ENCODE measurements around the gene PCSK5. TPM values are rescaled to one million over a fixed set of nuclear protein-coding genes. Genes with fewer than 3 reads are reported as not detected.

Gene PCSK5
- total RNA-seq, 2 donors from 2014 or later = 41.2 to 63.7 TPM

DNA sequence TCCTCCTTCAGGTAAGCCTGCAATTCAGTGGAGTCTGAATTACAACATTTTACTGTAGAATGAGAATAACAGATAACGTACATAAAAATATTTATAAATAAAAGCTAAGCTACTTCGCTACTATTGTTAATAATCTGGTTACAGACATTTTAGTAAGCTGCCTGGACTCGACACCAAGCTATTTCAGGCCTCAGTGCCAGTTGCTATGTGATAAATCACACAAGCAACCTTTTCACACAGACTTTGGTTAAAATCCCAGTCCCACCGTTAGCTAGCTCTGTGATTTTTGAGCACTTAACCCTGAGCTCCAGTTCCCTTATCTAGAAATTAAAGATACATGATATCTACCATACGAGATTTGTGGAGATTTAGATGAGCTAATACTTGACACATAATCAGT lies 403.8 kb downstream of the PCSK5 start:
- H3K4me3 ChIP-seq = no peak overlapping the region
- H3K27me3 ChIP-seq (replicated peaks; ENCODE audit: insufficient read depth) = no peaks in the 10 kb centered on the region
- H3K9me3 ChIP-seq = no peaks in the 10 kb centered on the region
- no peak for DNase-seq (ENCODE audit: low spot score)
- H3K27ac ChIP-seq = no peak overlapping the region
- peaks cover 0 to 15% of the 10 kb centered on the region in 2 donors for H3K4me1 ChIP-seq (ENCODE audit: control insufficient read depth in 1 of 2, low read depth in 2 of 2)
- no peak for ATAC-seq (ENCODE audit: insufficient number of reproducible peaks, low FRiP score, low read depth)
- TF ChIP-seq, protein P1, sequence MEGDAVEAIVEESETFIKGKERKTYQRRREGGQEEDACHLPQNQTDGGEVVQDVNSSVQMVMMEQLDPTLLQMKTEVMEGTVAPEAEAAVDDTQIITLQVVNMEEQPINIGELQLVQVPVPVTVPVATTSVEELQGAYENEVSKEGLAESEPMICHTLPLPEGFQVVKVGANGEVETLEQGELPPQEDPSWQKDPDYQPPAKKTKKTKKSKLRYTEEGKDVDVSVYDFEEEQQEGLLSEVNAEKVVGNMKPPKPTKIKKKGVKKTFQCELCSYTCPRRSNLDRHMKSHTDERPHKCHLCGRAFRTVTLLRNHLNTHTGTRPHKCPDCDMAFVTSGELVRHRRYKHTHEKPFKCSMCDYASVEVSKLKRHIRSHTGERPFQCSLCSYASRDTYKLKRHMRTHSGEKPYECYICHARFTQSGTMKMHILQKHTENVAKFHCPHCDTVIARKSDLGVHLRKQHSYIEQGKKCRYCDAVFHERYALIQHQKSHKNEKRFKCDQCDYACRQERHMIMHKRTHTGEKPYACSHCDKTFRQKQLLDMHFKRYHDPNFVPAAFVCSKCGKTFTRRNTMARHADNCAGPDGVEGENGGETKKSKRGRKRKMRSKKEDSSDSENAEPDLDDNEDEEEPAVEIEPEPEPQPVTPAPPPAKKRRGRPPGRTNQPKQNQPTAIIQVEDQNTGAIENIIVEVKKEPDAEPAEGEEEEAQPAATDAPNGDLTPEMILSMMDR (IDR thresholded peaks at IDR 0.05) = no peak
- no peaks in the 10 kb centered on the region for H3K36me3 ChIP-seq

DNA sequence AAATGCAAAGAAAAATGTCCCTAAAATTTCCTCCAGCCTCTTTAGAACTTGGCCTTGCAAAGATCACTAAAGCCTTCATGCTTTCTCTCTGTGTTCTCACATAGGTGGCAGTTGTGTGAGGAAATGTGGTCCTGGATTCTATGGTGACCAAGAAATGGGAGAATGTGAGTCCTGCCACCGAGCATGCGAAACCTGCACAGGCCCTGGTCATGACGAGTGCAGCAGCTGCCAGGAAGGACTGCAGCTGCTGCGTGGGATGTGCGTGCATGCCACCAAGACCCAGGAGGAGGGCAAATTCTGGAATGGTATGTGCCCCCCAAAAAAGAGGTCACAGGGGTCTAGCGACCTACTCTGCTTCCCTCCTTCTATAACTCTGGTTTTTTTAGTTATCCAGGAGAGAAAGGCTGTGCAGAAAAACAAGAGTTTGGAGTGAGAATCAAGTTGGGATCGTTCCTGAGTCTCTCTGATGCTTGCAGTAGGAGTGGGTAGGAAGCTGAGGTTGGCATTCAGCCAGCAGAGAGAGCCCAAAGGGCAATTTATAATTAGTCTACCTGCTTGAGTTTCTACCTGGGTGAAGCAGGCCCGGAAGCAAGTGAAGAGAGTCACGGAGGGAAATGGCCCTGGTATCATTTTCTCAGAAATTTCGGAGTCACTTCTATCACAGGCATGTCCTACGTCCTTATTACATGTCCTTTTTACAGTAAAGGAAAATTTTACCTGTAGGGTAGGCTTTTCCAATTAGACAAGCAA lies 406.3 kb downstream of the PCSK5 start:
- DNase-seq (ENCODE audit: low spot score) = no peak
- H3K4me3 ChIP-seq = no peak overlapping the region
- H3K4me1 ChIP-seq (ENCODE audit: control insufficient read depth in 1 of 2, low read depth in 2 of 2) = peaks cover 0 to 15% of the 10 kb centered on the region in 2 donors
- ATAC-seq (ENCODE audit: insufficient number of reproducible peaks, low FRiP score, low read depth) = no peak
- H3K9me3 ChIP-seq = no peaks in the 10 kb centered on the region
- H3K36me3 ChIP-seq = no peaks in the 10 kb centered on the region
- TF ChIP-seq, protein P1 (IDR thresholded peaks at IDR 0.05) = no peak
- H3K27me3 ChIP-seq (replicated peaks; ENCODE audit: insufficient read depth) = no peaks in the 10 kb centered on the region
- H3K27ac ChIP-seq = no peak overlapping the region

DNA sequence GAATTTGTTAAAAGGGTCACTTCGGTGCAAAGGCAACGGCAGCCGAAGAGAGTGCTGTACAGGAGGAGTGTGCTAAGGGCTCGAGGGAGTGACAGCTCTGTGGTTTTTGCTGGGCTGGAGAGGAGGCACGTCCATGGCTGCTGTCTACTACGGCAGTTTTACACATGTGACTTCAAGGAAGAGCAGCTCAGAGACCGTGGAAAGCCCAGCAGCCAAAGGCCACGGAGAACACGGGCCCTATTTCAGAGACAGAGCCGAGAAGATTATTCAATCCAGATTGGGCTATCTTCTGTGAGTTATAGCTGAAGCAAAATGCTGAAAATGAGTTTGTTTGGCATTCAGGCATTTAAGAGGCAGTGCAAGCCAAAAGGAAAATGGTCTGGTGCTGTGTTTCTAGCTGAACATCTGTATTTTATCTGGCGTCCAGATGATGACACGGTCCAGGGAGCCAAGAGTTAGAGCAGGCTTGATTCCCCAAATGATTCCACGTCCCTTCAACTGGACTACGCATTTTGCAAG lies 407.3 kb downstream of the PCSK5 start:
- Histone ChIP-seq H3K27ac (no peak overlapping the region), H3K4me1 (ENCODE audit: control insufficient read depth in 1 of 2, low read depth in 2 of 2) (peaks cover 0 to 15% of the 10 kb centered on the region in 2 donors), H3K27me3 (replicated peaks; ENCODE audit: insufficient read depth) (no peaks in the 10 kb centered on the region), H3K4me3 (peak overlapping the region; percentile 10), H3K9me3 (no peaks in the 10 kb centered on the region), H3K36me3 (no peaks in the 10 kb centered on the region)
- TF ChIP-seq, protein P1 (IDR thresholded peaks at IDR 0.05) = no peak
- ATAC-seq (ENCODE audit: insufficient number of reproducible peaks, low FRiP score, low read depth) = no peak
- no peak for DNase-seq (ENCODE audit: low spot score)

DNA sequence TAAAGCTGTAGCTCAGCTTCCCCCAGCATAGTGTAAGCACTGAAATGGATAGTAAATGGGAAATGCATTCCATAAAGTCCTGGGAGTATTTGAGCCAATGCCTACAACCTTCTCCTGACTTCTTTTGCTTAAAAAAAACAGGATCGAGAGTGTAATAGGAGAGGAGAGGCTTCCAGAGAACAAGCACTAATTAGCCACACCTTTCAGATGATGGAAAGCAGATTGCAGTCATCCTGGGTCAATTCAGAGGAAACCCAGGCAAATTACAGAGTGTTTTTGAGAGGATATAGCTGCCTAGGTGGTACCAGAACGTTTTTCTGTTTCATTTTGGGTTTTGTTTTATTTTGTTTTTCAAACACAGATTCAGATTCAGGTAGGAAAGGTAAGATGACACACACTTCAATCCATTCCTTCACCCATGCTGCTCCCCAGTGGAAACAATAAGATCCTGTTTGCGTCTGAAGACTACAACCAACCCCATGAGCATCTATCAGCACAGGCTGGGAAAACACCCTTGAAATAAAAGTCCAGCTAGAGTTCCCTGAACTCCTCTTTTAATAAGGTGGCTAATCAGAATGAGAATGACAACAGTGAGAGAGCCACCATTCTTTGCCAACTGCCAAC lies 408.2 kb downstream of the PCSK5 start:
- no peaks in the 10 kb centered on the region for H3K9me3 ChIP-seq
- H3K4me1 ChIP-seq (ENCODE audit: control insufficient read depth in 1 of 2, low read depth in 2 of 2) = peaks cover 0 to 15% of the 10 kb centered on the region in 2 donors
- DNase-seq (ENCODE audit: low spot score) (no peak), ATAC-seq (ENCODE audit: insufficient number of reproducible peaks, low FRiP score, low read depth) (no peak)
- H3K4me3 ChIP-seq = no peak overlapping the region
- no peak overlapping the region for H3K27ac ChIP-seq
- TF ChIP-seq, protein P1 (IDR thresholded peaks at IDR 0.05) = no peak
- no peaks in the 10 kb centered on the region for H3K36me3 ChIP-seq
- H3K27me3 ChIP-seq (replicated peaks; ENCODE audit: insufficient read depth) = no peaks in the 10 kb centered on the region

DNA sequence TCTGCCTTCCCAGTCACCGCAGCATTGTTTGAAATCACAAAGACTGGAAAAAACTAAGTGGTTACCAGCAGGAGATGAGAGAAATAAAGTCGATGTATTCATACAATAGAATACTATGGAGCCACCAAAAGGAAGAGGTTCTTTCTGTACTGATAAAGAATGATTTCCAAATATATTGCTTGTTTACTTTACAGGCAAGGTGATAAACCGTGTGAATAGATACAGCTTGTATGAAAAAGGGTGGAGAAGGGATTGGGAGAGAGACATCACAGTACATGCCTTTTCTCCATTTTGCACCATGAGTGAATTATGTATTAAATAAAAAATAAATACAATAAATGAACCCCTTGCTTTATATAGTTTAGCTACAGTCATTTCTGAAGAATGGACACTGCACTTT lies 412.1 kb downstream of the PCSK5 start:
- ATAC-seq (ENCODE audit: insufficient number of reproducible peaks, low FRiP score, low read depth) (no peak), DNase-seq (ENCODE audit: low spot score) (no peak)
- H3K4me3 ChIP-seq = no peak overlapping the region
- TF ChIP-seq, protein P1 (IDR thresholded peaks at IDR 0.05) = no peak
- no peaks in the 10 kb centered on the region for H3K36me3 ChIP-seq
- H3K4me1 ChIP-seq (ENCODE audit: control insufficient read depth in 1 of 2, low read depth in 2 of 2) = peaks cover 0 to 10% of the 10 kb centered on the region in 2 donors
- no peaks in the 10 kb centered on the region for H3K9me3 ChIP-seq
- H3K27ac ChIP-seq = no peak overlapping the region
- no peaks in the 10 kb centered on the region for H3K27me3 ChIP-seq (replicated peaks; ENCODE audit: insufficient read depth)

All from thoracic aorta (tissue), 2 donors.